Midbrain (tissue), 1 donor: ENCODE data around the gene NCKAP1.

Experiments
- DNase-seq: peaks from one replicate; lab custom pipeline; 2025; lab: John Stamatoyannopoulos, UW

The NCKAP1 gene

DNA sequence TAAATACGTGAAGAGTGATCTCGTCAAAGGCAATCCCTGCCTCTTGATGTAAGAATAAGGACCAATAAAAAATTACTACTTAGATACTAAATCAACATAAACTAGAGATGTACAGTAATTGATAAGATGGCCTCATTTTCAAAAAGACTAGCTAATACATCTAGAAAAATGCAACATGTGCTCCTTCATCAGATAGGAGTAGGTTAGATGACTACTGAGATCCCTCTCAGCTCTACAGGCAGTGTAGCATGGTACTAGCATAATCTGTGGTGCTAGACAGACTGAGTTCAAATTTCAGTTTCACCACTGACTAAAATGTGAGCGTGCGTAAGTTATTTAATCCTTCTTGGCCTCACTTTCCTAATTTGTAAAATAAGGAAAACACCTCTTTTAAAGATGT lies 89.2 kb downstream of the NCKAP1 start:
- no peak for DNase-seq

DNA sequence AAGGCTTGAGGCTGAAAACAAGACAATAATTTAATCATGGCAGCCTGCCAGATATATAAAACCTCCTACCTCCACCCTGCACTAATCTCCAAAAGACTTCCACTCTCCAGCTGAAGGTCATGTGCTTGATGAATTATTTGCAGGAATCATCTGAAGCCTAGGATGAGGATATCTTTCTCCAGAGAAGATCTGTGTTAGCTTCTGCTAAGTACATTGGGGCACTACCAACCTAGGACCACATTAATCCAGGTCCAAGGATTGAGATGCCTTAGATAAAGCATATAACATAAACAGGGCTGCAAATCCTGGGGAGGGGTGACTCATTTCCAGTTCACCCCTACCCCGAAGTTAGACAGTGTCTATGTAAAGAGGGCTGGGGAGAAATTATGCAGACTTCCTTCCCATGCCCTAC lies 91.3 kb downstream of the NCKAP1 start:
- no peak for DNase-seq

DNA sequence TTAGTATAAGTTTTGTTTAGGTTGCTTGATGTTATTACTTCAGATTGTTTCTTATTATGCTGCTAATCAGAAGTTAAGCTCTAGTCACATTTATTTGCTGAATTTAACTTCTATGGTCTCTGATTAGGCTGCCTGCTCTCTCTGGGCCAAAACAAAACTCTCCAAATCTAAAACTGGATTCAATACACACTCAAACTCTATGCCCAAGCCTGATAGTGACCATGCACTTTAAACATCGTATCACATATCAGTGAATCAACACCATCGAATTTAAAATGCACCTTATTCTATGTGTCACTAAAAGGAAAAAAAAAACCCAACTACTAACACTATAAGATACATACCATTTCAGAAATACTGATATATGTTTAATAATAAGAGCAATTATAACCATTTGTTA lies 94.9 kb downstream of the NCKAP1 start:
- no peak for DNase-seq

DNA sequence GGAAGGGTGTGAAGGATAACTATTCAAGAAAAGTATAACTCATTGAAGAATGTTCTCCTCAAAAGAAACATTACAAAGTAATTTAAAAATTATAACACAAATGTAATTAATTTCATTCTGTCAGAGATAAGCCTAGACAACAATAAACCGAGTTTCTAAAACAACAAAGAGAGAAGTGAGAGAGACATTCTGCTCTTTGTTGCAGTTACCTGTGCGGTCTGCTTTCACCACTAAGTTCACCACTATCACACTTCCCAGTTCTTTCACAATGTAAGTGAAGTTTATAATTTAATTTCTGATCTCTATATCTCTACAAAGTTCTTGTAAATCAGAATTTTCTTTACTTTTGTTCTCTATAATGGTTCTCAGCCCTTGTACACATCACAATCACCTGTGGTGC lies 95.5 kb downstream of the NCKAP1 start:
- DNase-seq = no peak

DNA sequence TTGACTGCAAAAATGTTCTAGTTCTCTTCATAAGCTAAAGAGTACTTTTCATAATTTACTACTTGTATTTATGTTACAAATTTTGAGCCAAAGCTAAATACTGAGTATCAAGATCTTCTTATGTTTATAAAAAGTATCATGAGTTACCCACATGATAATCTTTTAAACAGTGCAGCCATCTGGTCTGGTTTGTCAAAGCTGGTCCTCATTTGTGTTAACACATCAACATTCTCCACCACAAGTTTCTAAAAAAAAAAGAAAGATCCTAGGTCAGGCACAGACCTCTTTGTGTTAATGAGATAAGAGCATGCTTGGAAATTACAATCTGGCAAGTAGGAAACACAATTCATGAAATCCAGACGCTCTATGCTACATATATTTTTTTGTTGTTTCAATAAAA lies 96.3 kb downstream of the NCKAP1 start:
- no peak for DNase-seq

DNA sequence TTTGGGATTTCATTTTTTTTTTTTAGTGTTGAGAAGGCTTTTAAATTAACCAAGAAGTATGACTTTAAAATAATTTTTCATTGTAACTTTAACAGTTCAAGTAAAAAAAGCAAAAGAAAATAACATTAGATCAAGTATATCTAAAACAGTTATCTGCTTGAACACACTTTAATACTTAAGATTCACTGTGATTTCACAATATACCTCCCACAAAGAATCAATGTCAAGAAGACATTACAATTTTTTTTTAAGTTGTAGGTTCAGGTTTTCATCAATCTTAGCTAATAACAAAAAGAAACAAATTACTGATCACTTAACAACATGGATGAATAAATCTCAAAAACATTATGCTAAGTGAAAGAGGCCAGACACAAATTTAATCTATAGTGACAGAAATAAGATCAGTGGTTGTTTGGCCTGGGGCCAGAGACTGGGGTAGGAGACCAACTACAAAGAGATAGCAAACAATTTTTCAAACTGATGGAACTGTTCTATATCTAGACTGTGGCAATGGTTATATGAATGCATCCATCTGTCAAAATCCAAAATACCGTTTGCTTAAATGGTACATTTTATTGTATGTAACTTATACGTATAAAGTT lies 97.0 kb downstream of the NCKAP1 start:
- no peak for DNase-seq

DNA sequence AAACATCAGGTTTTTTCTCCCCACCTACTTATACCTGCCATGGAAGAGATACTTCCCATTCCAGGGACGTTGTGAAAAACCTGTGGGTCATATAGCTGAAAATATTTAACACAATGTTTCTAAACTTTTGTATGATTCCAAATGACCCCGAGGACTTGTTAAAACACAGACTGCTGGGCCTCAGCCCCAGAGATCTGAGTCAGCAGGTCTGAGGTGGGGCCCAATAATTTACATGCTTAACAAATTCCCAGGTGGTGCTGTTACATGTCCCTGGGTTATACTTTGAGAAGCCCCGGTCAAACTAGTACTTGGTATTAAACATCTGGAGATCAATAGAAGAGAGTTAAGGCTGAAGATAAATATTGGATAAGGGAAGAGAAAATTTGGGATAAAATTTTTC lies 100.4 kb downstream of the NCKAP1 start:
- DNase-seq = no peak

DNA sequence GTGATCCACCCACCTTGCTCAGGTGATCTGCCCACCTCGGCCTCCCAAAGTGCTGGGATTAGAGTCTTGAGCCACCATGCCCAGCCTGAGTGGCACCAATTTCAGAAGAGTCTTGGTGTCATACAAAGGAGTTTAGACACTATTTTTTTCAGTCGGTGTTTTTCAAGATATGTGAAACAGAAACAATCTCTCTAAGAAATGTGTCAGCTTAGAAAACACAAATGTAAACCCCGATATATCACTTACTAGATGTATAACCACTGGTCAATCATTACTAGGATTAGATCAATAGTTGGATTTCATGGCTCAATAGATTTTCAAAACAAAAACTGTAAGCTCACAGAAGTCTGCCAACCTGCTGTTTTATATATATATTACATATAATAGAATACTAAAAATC lies 104.6 kb downstream of the NCKAP1 start:
- DNase-seq = no peak

DNA sequence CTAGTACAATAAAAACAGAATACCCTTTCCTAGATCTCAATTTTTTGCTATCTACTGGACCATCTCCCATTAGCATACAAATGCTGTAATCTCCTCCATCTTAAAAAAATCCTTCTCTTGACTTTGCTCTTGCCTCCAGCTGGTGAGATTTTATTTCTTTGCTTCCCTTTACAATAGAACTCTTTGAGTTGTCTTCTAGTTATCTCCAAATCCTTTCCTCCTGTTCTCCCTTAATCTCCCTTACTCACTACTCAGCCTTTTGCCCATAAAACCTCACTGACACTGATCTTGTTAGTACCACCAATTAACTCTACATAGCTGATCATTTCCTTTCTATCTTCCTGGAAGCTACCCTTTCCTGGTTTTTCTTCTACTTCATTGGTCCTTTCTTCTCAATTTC lies 108.3 kb downstream of the NCKAP1 start:
- DNase-seq = no peak

DNA sequence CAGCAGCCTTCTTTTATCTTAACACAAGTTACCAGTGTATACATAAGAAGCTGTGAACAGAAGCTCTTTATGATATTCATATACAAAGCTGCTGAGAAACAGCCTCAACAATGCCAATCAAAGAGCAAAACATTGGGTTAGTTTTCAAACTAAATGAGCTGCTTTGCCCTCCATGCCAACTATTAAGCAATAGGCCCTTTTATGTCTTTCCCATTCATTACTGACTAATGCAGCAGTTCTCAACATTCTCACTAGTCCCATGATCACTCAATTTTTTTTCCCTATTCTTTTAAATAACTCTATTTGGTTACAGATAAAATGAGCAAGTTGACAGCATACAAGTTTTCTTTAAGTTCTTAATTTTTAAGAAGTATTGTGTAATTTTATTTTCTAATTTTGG lies 114.0 kb downstream of the NCKAP1 start:
- peak; percentile 77 for DNase-seq

DNA sequence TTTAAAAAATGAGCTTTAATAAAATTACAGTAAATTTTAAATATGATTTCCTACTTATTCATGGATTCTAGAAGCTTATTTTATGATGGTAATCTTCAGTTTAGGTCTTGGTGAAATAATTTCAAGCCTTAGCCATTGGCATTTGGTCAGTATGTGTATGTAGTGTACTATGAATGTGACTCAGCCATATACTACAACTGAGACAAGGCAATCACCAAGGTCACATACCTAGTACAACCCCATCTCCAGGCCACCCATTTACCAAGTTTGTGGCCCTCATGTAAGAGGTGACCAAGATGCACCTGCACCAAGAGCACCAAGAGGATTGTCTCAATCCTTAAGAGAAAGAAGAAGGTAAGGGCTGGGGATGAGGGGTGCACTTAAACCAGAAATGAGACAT lies 117.0 kb downstream of the NCKAP1 start:
- no peak for DNase-seq

DNA sequence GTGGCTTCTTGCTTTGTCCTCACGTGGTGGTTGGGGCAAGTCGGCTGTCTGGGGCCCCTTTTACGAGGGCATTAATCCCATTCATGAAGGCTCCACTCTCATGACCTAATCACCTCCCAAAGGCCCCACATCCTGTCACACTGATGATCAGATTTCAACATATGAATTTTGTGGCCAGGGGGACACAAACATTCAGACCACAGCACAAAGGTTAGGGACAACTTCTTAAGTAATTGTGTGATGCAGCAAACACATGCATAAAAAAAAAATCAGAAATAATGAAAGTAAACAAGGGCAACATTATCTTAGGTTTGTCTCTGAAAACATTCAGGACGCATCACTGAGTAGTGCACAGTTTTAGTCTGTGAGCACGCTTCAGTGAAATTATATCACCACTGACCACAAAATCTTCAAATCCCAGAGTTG lies 117.6 kb downstream of the NCKAP1 start:
- no peak for DNase-seq

DNA sequence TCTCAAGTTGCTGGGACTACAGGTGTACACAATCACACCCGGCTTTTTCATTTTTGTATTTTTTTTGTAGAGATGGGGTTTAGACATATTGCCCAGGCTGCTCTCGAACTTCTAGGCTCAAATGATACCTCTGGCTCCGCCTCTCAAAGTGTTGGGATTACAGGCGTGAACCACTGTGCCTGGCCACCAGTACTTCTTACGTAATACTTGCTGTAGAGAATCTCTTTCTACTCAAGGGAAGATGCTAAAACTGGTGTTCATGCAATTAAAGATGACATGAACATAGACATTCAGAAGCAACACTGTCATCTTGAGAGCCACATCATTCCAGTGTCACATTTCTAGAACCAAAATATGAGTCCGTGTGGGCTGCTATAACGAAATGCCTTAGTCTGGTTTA lies 118.2 kb downstream of the NCKAP1 start:
- DNase-seq = no peak

DNA sequence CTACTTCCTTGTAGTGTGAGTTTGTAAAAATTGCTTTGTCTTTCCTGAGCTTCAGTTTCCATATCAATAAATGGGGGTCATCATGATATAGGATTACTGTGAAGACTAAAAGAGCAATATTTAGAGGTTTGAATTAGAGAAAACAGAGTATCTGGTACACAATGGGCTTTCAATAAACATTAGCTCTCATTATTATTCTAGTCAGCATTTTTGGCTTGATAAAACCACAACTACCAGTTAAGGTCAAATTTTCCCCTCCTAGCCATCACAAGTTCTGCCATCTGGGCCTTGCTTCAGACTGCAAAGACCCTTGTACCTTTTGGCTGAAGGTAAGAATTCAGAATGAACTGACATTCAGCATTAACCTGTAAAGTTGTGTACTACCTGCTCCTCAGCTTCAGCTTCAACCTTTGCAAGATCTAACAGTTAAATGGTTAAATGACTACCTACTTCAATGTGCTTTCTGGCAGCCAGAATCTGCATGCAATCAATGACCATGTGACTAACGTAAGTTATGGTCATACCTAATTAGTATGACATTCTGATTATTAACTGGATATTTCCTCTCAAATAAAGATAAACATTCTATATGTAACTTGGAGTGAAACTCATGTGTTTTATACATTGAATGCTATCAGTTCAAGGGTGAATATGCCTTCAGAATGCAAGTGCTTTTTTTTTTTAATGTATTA lies 119.2 kb downstream of the NCKAP1 start:
- no peak for DNase-seq

DNA sequence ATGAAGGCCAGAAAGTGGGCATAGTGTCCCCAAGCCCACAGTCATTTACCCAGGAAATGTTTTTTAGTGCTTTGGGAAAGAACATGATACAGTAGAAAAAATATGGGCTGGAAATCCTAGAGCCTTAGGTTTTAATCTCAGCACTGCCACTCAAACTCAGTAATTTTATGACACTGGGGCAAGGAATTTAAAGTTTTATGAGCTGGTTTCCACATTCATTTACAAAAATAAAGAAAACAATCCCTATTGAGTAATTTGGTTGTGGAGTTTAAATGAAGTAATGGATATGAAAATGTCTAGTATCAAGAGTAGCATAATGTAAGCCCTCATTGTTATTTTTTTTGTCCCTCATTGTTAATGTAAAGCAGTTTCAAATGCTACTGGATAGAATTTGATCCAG lies 120.3 kb downstream of the NCKAP1 start:
- no peak for DNase-seq

DNA sequence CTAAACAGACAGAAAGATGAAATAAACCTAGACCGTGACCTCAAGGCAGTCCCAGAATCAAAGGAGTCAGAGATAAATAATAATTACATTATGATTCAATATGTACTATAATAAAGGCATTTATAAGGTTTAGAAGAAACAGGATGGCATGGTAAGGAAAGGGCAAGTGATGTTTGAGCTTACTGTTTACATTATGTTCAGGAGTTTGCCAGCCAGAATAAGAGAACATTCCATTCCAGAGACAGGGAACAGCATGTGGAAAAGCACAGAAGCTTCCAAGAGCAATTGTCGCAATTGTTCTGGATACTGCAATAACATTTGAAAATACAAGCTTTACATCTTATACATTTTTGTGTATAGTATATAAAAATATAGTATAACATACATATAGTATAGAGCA lies 121.8 kb downstream of the NCKAP1 start:
- DNase-seq = no peak

DNA sequence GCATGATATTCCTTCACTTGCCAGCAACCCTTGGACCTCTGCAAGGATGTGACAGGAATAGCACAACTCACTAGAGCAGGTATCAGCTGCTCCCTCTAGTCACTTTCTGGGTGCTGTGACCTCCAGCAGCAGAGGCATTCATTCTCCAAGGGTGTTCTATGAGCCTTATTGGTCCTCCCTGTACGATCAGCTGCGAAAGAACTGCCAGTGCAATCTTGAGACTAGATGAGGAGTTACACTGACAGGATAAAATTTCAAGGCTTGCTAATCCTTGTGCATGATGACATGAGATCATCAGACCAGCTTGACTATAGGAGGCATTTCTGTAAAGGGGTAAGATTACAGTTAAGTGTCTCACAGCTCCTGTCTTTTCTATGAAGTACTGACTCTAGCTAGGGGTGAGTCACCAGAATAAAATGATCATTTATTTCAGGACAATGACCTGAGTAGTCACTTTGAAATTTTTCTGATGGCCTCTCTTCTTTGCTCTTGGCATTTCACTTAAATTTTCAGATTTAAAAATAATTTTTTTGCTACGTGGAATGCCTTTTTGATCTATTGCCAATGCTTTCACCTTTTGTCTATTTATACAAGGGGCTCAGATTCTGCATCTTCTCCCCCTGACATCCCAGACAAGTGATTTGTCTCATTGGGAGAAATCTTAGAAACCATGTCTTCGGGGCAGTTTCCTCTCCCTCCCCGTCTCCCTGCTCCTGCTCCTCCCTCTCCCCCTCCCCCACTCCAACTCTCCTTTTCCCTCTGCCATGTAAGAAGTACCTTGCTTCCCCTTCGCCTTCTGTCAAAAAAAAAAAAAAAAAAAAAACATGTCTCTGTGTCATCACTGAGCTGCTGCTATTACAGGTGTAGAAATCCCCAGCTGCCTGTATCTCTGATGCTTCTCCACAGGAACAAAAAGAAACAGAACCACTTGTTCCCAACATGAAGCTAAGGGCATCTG lies 122.6 kb downstream of the NCKAP1 start:
- no peak for DNase-seq

DNA sequence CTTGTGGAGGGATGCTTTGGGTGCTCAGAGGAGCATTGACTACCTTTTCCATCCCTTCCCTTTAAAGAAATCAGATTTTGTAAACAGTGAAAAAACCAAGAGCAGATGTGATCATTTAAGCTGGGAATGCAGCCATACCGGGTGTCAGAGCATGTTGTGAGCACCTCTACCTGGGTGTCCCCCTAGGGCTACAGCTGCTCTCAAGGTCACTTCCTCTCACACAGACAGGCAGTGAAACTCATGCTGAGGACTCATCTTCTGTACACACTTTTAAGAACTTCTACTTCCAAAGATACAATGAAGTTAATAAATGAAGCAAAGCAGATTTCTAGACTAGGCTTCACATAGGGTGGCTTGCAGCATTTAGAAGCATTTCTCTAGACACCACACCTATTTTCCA lies 123.4 kb downstream of the NCKAP1 start:
- DNase-seq = no peak

DNA sequence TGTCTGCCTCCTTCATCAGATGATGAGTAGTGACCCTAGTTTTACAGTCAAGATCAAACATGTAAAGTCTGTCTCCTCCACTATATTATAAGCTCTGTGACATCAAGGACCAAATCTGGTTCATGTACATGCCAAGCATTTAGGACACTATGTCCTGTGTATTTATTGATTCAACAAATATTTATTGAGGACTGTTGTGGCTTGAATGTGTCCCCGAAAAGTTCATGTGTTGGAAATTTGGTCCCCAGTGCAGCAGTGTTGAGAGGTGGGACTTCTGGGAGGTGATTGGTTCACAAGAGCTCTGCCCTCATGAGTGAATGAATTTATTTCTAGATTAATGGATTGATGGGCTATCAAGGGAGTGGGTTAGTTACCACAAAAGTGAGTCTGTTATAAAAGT lies 125.2 kb downstream of the NCKAP1 start:
- no peak for DNase-seq

DNA sequence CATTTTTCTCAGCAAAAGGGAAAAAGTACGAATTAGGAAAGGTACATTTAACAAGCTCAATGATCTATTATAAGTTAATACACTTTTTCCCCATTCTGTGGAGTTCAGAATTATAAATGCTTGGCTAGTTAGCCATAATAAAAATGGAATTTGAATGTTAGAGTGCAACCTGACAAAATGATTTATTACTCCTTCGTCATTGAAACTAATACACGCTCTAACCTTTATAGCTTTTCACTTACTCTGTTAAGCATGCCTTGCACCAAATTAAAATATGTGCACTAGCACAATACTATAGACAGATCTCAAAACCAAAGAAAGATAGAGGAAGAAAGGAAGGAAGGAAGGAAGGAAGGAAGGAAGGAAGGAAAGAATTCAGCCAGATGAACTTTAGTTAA lies 125.7 kb downstream of the NCKAP1 start:
- DNase-seq = no peak

DNA sequence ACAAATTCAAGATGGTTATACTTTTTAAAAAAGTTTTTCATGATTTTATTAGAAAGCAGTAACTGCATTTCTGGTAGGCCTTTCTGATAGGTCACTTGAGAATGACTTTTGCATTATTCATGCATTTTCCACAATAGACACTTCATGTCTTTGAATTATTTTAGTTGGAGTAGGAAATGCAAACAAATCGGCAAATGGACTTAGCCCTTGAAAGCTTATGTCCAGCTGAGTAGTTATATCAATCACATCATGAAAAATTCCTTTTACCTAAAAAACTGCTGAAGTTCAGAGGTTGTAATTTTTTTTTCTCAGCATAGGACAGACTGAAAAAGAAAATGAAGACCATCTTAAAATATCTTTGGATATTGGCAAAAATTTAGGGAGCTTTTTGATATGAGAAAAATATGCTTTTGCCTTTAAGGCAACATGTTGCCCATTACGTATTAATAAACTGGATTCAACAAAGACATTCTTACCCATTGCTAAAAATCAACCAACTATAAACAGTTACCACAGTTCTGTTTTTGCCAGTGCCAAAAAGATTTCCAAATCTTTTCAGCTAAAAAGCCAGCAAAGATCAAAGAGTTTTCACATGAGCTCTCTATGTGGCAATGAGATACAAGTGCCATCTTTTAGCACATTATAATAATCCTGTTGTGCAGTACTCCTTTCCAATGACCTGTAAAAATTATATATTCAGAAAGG lies 126.3 kb downstream of the NCKAP1 start:
- DNase-seq = no peak

DNA sequence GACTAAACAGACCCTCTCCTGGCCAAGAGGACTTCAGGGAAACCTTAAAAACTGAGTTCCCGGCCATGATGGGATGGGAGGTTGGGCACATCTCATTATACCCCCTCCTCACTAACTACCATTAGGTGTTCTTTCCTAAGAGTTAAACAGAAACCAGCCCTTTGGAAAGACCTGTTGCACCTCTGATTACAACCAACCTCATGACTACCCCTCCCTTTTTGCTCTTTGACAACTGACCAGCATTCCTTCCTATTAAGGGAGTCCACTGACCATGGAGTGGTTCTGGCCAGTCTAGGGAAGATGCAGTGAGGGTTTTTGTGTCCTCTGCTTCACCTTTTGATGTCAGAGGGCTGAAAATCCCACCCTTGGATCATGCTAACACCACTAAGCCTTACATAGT lies 127.3 kb downstream of the NCKAP1 start:
- DNase-seq = no peak
